ENCODE measurements around the gene PLVAP.

Gene PLVAP

GRCh38 chr19:17376935-17377600, at the start of gene PLVAP:
Gene PLVAP, minus strand, starts transcription at chr19:17377342. Its CDS starts 54 bp downstream, at chr19:17377288.
- no peak for DNase-seq

GRCh38 chr19:17424743-17425365, 47.7 kb upstream of the PLVAP start:
- DNase-seq = peak; percentile 20

GRCh38 chr19:17423429-17424208, 46.5 kb upstream of the PLVAP start:
- no peak for DNase-seq

GRCh38 chr19:17421942-17422341, 44.8 kb upstream of the PLVAP start:
- DNase-seq = no peak

GRCh38 chr19:17420475-17420924, 43.4 kb upstream of the PLVAP start:
- DNase-seq = no peak

GRCh38 chr19:17419621-17420474, 42.7 kb upstream of the PLVAP start, which contains the start of gene MVB12A:
Gene MVB12A, plus strand, starts transcription at chr19:17420047. Its CDS starts 89 bp downstream, at chr19:17420136.
- peak; percentile 84 for DNase-seq

GRCh38 chr19:17419154-17419620, 42.0 kb upstream of the PLVAP start:
- no peak for DNase-seq

GRCh38 chr19:17418710-17419109, 41.6 kb upstream of the PLVAP start:
- DNase-seq = no peak

GRCh38 chr19:17415121-17415520, 38.0 kb upstream of the PLVAP start:
- DNase-seq = no peak

- no peak for DNase-seq
Measured at GRCh38 chr19:17414097-17414496, 37.0 kb upstream of the PLVAP start.

- DNase-seq = no peak
Measured at GRCh38 chr19:17411801-17412200, 34.7 kb upstream of the PLVAP start.

GRCh38 chr19:17409990-17410389, 32.8 kb upstream of the PLVAP start:
- no peak for DNase-seq

GRCh38 chr19:17406887-17407196, 29.7 kb upstream of the PLVAP start:
- no peak for DNase-seq

- DNase-seq = no peak
Measured at GRCh38 chr19:17406046-17406886, 29.1 kb upstream of the PLVAP start.

- no peak for DNase-seq
Measured at GRCh38 chr19:17405250-17406045, 28.3 kb upstream of the PLVAP start, which contains the start of gene BST2. Gene BST2, minus strand, starts transcription at chr19:17405630. Its CDS starts 55 bp downstream, at chr19:17405575.

GRCh38 chr19:17404621-17405249, 27.6 kb upstream of the PLVAP start:
- DNase-seq = no peak

GRCh38 chr19:17404015-17404414, 26.9 kb upstream of the PLVAP start:
- DNase-seq = no peak

GRCh38 chr19:17402982-17403855, 26.1 kb upstream of the PLVAP start:
- DNase-seq = no peak

- no peak for DNase-seq
Measured at GRCh38 chr19:17401628-17402027, 24.5 kb upstream of the PLVAP start.
